Endothelial cell of hepatic sinusoid (primary cell): Measurements from ENCODE around the gene SHROOM3.
"Not testable (repeated sequence)": the region's sequence is repeated elsewhere in the genome, so short reads cannot be mapped to it uniquely, and the experiment has no call there.

Experiments
- in situ Hi-C: cut with HindIII; loops from 2 replicates; pipeline ENCODE4 v1.10.0; 2017; ENCODE audit warnings: low sequenced_read_pairs

Gene SHROOM3

GRCh38 chr4:76585897-76586360 is 150.9 kb downstream of the SHROOM3 start:
- in situ Hi-C loops, result no loop called here

GRCh38 chr4:76588274-76588673 is 153.2 kb downstream of the SHROOM3 start:
- in situ Hi-C loops, result no loop called here

GRCh38 chr4:76589402-76589801 is 154.4 kb downstream of the SHROOM3 start:
- in situ Hi-C loops, result no loop called here

GRCh38 chr4:76589872-76590797 is 155.1 kb downstream of the SHROOM3 start:
- in situ Hi-C loops, result no loop called here

- in situ Hi-C loops, result no loop called here
Observed at GRCh38 chr4:76590798-76591281, 155.8 kb downstream of the SHROOM3 start.

- in situ Hi-C loops, result no loop called here
Observed at GRCh38 chr4:76591992-76592391, 157.0 kb downstream of the SHROOM3 start.

- in situ Hi-C loops, result no loop called here
Observed at GRCh38 chr4:76592460-76592859, 157.4 kb downstream of the SHROOM3 start.

GRCh38 chr4:76594173-76594572 is 159.1 kb downstream of the SHROOM3 start:
- in situ Hi-C loops, result no loop called here

GRCh38 chr4:76595435-76595834 is 160.4 kb downstream of the SHROOM3 start:
- in situ Hi-C loops, result no loop called here

GRCh38 chr4:76596713-76597112 is 161.7 kb downstream of the SHROOM3 start:
- in situ Hi-C loops, result no loop called here

- in situ Hi-C loops, result no loop called here
Observed at GRCh38 chr4:76597423-76597979, 162.5 kb downstream of the SHROOM3 start.

GRCh38 chr4:76600447-76600846 is 165.4 kb downstream of the SHROOM3 start:
- in situ Hi-C loops, result no loop called here

GRCh38 chr4:76601791-76602190 is 166.8 kb downstream of the SHROOM3 start:
- in situ Hi-C loops, result no loop called here

GRCh38 chr4:76605099-76605563 is 170.1 kb downstream of the SHROOM3 start:
- in situ Hi-C loops, result no loop called here

GRCh38 chr4:76606645-76607265 is 171.7 kb downstream of the SHROOM3 start:
- in situ Hi-C loops, result no loop called here

- in situ Hi-C loops, result no loop called here
Observed at GRCh38 chr4:76607266-76607799, 172.3 kb downstream of the SHROOM3 start.

GRCh38 chr4:76607846-76608245 is 172.8 kb downstream of the SHROOM3 start:
- in situ Hi-C loops, result no loop called here

GRCh38 chr4:76608549-76608948 is 173.5 kb downstream of the SHROOM3 start:
- in situ Hi-C loops, result not testable (repeated sequence)

GRCh38 chr4:76610751-76611547 is 175.9 kb downstream of the SHROOM3 start:
- in situ Hi-C loops, result no loop called here

- in situ Hi-C loops, result no loop called here
Observed at GRCh38 chr4:76611616-76612207, 176.7 kb downstream of the SHROOM3 start.
